ENCODE results near the gene TLCD3B.

DNA sequence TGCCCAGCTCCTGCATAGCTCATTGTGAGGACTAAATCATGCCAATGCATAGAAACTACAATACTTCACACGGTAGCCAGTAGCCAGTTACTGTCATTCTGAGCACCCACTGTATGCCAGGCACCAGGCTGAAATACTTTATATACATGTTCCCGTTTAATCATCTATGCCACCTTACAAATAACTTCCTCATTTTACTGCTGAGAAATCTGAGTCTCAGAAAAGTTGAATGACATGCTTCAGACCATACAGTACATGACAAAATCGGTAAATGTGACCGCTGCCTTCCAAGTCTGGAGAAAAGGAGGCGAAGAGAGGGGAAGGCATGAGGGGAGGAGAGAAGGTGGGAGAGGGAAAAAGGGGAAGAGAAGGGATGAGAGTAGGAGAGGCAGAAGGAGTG, 9.2 kb upstream of the TLCD3B start:
- TF ChIP-seq, protein P1, sequence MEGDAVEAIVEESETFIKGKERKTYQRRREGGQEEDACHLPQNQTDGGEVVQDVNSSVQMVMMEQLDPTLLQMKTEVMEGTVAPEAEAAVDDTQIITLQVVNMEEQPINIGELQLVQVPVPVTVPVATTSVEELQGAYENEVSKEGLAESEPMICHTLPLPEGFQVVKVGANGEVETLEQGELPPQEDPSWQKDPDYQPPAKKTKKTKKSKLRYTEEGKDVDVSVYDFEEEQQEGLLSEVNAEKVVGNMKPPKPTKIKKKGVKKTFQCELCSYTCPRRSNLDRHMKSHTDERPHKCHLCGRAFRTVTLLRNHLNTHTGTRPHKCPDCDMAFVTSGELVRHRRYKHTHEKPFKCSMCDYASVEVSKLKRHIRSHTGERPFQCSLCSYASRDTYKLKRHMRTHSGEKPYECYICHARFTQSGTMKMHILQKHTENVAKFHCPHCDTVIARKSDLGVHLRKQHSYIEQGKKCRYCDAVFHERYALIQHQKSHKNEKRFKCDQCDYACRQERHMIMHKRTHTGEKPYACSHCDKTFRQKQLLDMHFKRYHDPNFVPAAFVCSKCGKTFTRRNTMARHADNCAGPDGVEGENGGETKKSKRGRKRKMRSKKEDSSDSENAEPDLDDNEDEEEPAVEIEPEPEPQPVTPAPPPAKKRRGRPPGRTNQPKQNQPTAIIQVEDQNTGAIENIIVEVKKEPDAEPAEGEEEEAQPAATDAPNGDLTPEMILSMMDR (IDR thresholded peaks at IDR 0.05), result no peak
- TF ChIP-seq POLR2A (IDR thresholded peaks at IDR 0.05), result no peak

Data from thyroid gland (tissue), 4 donors.